T-helper 1 cell treated with Interleukin-12 subunit alpha and Interleukin-12 subunit beta and Interleukin-4 antibody, amounts not matched to agents 30 μg/mL and 1 μg/mL, for 36 hours (primary cell): ENCODE results near the gene LRCH1.

ENCODE experiments used
- H3K27ac Mint-ChIP-seq: one replicate; pipeline ENCODE4 v1.8.0; 2021; ENCODE audit warnings: mild to moderate bottlenecking, mixed read lengths
- H3K27me3 Mint-ChIP-seq: one replicate; pipeline ENCODE4 v1.8.0; 2021; ENCODE audit warnings: low read depth, mixed read lengths
- H3K36me3 Mint-ChIP-seq: one replicate; pipeline ENCODE4 v1.8.0; 2021; ENCODE audit warnings: low read depth, mixed read lengths
- H3K4me1 Mint-ChIP-seq: one replicate; pipeline ENCODE4 v1.8.0; 2021; ENCODE audit warnings: low read depth, mixed read lengths
- H3K4me3 Mint-ChIP-seq: one replicate; pipeline ENCODE4 v1.8.0; 2021; ENCODE audit warnings: mild to moderate bottlenecking, moderate library complexity, mixed read lengths
- H3K9me3 Mint-ChIP-seq: one replicate; pipeline ENCODE4 v1.8.0; 2021; ENCODE audit warnings: mixed read lengths

LRCH1 gene

GRCh38 chr13:46544811-46545210, 8.2 kb upstream of the LRCH1 start:
- Mint-ChIP-seq H3K27me3 (peaks cover 21% of the 10 kb centered on the region), H3K36me3 (no peaks in the 10 kb centered on the region), H3K9me3 (no peaks in the 10 kb centered on the region), H3K4me3 (no peak overlapping the region), H3K27ac (no peak overlapping the region), H3K4me1 (no peaks in the 10 kb centered on the region)

DNA sequence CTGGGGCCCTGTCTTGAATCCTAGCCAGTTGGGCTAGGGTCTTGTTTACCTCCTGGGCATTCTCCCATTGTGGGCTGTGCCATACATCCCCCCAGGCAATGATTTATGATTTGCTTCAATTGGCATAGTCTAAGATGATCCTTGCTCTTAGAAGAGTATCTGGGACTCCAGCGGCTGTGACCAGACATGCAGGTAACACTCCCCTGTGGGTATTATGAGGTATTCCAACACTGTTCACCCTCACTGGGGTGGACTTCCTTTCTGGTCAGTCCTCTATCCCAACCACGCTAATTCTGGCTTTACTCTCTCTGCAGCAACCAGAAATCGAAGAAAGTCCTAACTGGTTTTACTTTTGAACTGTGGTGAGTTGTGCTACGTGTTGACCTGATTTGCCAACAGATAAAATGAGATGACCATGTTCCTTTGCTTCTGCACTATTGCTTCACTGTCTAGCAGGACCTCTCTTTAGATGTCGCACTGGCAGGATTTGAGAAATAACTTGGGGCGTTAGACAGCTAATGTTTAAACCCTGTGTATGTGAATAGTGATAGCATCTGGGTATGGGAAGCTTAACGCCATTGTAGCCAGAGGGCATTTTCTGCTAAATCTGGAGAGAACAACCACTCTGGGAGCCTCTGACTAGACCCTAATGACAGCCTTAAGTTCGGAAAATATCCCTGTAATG, 6.7 kb upstream of the LRCH1 start:
- H3K27ac Mint-ChIP-seq: no peak overlapping the region
- H3K4me3 Mint-ChIP-seq: no peak overlapping the region
- H3K4me1 Mint-ChIP-seq: peaks cover 1% of the 10 kb centered on the region
- no peaks in the 10 kb centered on the region for H3K9me3 Mint-ChIP-seq
- H3K27me3 Mint-ChIP-seq: peaks cover 27% of the 10 kb centered on the region
- no peaks in the 10 kb centered on the region for H3K36me3 Mint-ChIP-seq

DNA sequence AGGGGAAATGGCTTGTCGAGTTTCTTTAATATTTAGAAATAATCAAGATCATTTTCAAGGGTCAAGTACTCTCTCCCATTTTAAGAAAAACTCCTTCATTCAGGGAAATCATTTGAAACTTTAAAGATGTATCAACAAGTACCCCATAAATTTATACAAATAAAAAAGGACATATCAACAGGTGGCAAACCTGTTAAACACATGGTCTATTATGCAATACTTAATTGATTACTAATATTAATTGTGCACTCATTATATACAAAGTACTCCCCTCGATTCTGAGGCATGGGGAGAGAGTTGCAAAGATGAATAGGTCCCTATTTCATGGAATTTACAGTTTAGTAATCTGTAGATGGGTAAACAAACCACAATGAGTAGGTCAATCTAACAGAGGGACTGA, 2.1 kb upstream of the LRCH1 start:
- no peaks in the 10 kb centered on the region for H3K9me3 Mint-ChIP-seq
- no peak overlapping the region for H3K4me3 Mint-ChIP-seq
- H3K4me1 Mint-ChIP-seq: peaks cover 27% of the 10 kb centered on the region
- peaks cover 26% of the 10 kb centered on the region for H3K27me3 Mint-ChIP-seq
- no peak overlapping the region for H3K27ac Mint-ChIP-seq
- H3K36me3 Mint-ChIP-seq: no peaks in the 10 kb centered on the region

DNA sequence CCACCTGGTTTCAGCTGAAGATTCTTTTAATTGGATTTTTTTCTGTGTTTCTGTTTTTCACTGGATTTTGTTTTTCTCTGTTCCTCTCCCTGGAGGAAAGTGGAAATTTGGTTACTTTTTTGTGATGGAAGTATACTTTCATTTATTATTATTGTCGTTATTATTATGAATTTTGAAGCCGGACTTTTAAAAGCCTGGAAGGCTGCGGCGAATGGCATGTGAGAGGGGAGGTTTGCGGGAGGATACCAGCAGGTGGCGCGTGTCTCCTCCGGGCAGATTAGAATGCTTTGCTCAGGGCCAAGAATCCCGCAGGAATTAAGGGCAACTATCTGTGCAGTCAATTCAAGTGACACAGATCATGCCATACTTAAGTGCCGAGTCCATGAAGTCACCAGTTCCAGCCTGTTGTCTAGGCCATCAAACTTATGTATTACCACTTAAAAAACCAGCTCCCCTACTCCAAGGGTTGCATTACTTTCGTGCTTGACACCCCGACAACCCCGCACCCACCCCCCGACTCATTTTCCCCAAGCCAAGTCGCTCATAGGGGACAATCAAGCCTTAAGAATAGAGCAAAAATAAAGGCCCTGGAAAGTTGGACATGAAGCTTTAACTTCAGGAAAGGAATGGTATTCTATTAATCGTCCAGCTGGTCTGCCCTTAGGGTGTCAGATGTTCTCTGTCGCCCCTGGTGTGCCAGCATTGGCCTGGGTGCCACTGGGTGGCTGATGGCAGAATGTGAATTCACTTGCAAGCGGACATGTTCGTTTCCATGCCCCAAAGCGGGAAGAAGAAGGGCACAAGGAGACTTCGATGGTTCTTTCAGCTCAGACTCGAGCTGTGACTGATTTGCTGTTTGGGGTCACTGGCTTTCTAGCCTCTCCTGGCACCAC, 1.3 kb upstream of the LRCH1 start:
- Mint-ChIP-seq H3K36me3 (no peaks in the 10 kb centered on the region), H3K4me3 (peak overlapping the region; percentile 92), H3K27ac (no peak overlapping the region), H3K4me1 (peaks cover 29% of the 10 kb centered on the region), H3K27me3 (peaks cover 20% of the 10 kb centered on the region), H3K9me3 (no peaks in the 10 kb centered on the region)

GRCh38 chr13:46552303-46552682, 677 bp upstream of the LRCH1 start:
- peak overlapping the region; percentile 92 for H3K4me3 Mint-ChIP-seq
- H3K27ac Mint-ChIP-seq: peak overlapping the region; percentile 11
- peaks cover 33% of the 10 kb centered on the region for H3K4me1 Mint-ChIP-seq
- H3K36me3 Mint-ChIP-seq: no peaks in the 10 kb centered on the region
- peaks cover 15% of the 10 kb centered on the region for H3K27me3 Mint-ChIP-seq
- no peaks in the 10 kb centered on the region for H3K9me3 Mint-ChIP-seq

DNA sequence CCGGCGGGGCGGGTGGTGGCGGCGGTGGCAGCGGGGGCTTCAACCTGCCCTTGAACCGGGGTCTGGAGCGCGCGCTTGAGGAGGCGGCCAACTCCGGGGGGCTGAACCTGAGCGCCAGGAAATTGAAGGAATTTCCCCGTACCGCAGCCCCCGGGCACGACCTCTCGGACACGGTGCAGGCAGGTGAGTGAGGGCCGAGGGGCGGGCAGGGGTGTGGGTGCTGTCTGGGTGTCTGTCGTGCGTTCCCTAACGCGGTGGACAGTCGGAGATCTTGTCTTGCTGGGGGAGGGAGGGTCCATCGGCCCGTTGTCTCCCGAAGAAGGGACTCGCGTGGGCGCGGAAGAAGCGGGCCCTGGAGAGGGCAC, 533 bp downstream of the LRCH1 start:
- peak overlapping the region; percentile 92 for H3K4me3 Mint-ChIP-seq
- peaks cover 37% of the 10 kb centered on the region for H3K4me1 Mint-ChIP-seq
- H3K36me3 Mint-ChIP-seq: no peaks in the 10 kb centered on the region
- H3K27ac Mint-ChIP-seq: peak overlapping the region; percentile 83
- H3K9me3 Mint-ChIP-seq: no peaks in the 10 kb centered on the region
- H3K27me3 Mint-ChIP-seq: peaks cover 15% of the 10 kb centered on the region

- Mint-ChIP-seq H3K27ac (peak overlapping the region; percentile 83), H3K36me3 (no peaks in the 10 kb centered on the region), H3K4me1 (peaks cover 37% of the 10 kb centered on the region), H3K27me3 (peaks cover 11% of the 10 kb centered on the region), H3K9me3 (no peaks in the 10 kb centered on the region), H3K4me3 (peak overlapping the region; percentile 92)
Observed at GRCh38 chr13:46553886-46554858, 1.2 kb downstream of the LRCH1 start.

GRCh38 chr13:46554951-46555350, 2.0 kb downstream of the LRCH1 start:
- H3K4me1 Mint-ChIP-seq: peaks cover 37% of the 10 kb centered on the region
- peaks cover 8% of the 10 kb centered on the region for H3K27me3 Mint-ChIP-seq
- peak overlapping the region; percentile 92 for H3K4me3 Mint-ChIP-seq
- H3K9me3 Mint-ChIP-seq: no peaks in the 10 kb centered on the region
- peak overlapping the region; percentile 83 for H3K27ac Mint-ChIP-seq
- H3K36me3 Mint-ChIP-seq: no peaks in the 10 kb centered on the region

DNA sequence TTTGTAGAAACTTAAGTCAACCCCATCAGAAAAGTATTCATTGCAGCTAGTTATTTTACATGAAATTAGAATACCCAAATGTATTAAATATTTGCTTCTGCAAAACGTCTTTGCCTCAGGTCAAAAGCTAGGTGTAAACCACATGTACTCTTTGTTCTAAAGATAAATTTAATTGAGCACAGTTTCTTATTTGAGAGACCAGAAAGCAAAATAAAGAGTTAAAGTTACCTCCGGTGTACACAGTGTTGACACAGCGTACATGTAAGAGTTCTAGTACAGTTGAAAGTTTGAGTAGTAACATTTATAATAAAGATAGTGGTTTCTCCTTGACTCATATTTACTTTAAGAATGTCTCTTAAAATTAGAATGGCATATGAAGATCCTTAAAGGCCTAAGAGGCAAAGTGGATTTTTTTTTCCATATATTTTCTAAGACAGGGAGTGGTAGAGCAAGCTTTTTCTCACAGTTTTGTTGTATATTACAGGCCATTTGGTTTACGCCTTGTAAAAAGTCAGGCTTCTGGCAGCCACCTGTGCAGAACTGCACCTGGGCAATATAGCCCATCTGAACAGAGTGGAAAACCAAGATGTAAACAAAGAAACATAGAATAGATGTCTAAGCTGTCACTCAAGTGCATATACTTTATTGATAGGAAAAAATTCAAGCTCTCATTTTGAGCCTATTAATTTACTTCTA, 2.9 kb downstream of the LRCH1 start:
- Mint-ChIP-seq H3K4me3 (no peak overlapping the region), H3K4me1 (peaks cover 37% of the 10 kb centered on the region), H3K27me3 (peaks cover 4% of the 10 kb centered on the region), H3K9me3 (no peaks in the 10 kb centered on the region), H3K36me3 (no peaks in the 10 kb centered on the region), H3K27ac (no peak overlapping the region)

DNA sequence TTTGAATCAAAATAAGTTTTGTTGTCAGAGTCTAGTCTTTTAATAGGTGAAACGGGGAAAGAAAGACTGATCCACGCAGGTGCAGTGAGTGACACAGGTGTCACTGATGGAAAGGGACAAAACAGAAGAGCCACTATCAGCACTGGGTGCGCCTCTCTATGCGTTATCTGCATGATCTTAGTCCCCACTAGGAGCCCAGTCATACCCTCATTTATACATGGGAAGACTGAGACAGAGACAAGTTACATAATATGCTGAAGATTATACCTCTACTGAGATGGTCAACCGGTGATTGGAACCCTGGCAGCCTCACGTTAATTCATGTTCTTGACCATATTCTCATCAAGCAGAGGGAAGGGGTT, 3.4 kb downstream of the LRCH1 start:
- H3K27me3 Mint-ChIP-seq: peaks cover 1% of the 10 kb centered on the region
- H3K4me3 Mint-ChIP-seq: no peak overlapping the region
- H3K9me3 Mint-ChIP-seq: no peaks in the 10 kb centered on the region
- H3K4me1 Mint-ChIP-seq: peaks cover 34% of the 10 kb centered on the region
- no peaks in the 10 kb centered on the region for H3K36me3 Mint-ChIP-seq
- H3K27ac Mint-ChIP-seq: no peak overlapping the region

DNA sequence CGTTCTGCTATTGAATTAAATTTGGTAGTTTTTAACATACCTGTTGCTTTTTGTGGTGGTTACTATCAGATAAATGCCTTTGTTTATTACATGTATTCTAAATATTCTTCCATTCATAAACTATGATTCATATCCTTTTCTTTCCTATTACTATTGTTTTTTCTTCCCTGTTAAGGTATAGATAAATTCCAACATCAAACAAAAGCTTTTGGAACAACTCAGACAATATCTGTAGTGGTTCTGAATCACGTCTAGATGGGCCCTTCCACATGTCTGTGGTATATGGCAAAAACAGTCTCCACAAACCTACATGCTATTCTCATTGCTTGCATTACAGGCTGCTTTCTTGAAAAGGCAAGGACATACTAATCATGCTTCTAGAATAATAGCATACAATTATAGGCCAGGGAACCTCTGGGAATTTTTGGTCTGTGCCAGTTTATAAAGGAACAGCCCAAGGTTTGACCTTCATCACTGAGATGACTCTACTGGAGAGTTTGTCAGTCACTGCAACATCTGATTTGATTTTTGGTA, 6.4 kb downstream of the LRCH1 start:
- H3K27ac Mint-ChIP-seq: no peak overlapping the region
- H3K9me3 Mint-ChIP-seq: no peaks in the 10 kb centered on the region
- H3K4me3 Mint-ChIP-seq: no peak overlapping the region
- H3K36me3 Mint-ChIP-seq: no peaks in the 10 kb centered on the region
- no peaks in the 10 kb centered on the region for H3K27me3 Mint-ChIP-seq
- H3K4me1 Mint-ChIP-seq: peaks cover 22% of the 10 kb centered on the region

DNA sequence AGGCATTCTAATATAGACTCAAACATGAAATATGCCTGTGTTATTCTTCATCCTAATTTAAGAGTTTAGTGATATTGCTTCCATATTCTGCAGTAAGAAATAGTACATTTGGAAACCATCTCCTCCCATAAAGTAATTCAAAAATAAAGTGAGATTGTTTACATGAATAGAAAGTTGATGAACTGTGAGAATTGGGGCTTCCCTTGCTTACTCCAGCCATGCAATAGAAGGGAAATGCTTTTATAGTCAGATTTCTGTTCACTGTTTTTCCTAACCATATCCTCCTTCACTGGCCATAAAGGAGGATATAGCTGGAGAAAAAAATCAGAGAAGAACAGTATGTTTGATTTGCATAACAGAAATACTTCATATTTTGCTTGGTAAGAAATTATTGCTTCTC, 7.8 kb downstream of the LRCH1 start:
- Mint-ChIP-seq H3K4me3 (no peak overlapping the region), H3K27me3 (no peaks in the 10 kb centered on the region), H3K27ac (no peak overlapping the region), H3K9me3 (no peaks in the 10 kb centered on the region), H3K36me3 (no peaks in the 10 kb centered on the region), H3K4me1 (peaks cover 15% of the 10 kb centered on the region)

DNA sequence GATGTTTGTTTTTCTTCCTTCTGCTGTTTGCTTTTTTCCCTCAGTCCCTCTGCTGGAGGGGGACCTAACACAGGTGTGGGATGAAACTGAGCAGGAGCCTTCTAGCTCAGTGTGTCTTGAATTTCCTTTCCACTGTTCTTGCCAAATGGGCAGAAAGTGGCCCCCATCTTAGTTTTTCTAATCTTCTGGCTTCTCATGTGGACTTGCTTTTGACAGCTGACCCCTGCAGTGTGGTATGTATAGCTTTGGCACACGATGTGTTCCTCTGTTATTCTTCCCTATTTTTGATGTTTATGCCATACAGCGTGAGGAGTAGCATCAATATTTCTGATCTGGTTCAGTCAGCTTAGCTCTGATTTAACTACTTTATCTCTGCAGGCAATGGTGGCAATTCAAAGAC, 8.3 kb downstream of the LRCH1 start:
- Mint-ChIP-seq H3K36me3 (no peaks in the 10 kb centered on the region), H3K4me3 (no peak overlapping the region), H3K27ac (no peak overlapping the region), H3K4me1 (peaks cover 15% of the 10 kb centered on the region), H3K27me3 (no peaks in the 10 kb centered on the region), H3K9me3 (no peaks in the 10 kb centered on the region)

DNA sequence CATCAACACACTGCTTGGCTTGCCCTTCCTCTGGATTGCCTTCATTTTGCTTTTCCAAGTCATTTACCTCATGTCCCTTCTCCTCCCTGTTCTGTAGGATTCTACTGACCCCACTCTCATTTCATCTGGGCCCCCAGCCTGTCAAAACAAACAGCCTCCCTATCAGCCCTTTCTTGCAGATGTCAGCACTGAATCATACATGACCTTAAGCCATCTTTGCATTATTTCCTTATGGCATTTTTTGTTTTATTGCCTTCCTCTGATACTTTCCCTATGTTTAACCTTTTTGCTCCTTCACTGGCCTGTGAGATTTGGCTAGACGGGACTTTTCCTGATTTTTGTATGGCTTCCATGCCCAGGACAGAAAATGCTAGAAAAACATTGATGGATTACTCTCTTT, 8.7 kb downstream of the LRCH1 start:
- no peak overlapping the region for H3K4me3 Mint-ChIP-seq

More for the DNA sequence above, 8.7 kb downstream of the LRCH1 start:
- Mint-ChIP-seq H3K4me1 (peaks cover 15% of the 10 kb centered on the region), H3K27ac (no peak overlapping the region), H3K36me3 (no peaks in the 10 kb centered on the region), H3K27me3 (no peaks in the 10 kb centered on the region), H3K9me3 (no peaks in the 10 kb centered on the region)
